ENCODE measurements around the gene TRERF1.

DNA sequence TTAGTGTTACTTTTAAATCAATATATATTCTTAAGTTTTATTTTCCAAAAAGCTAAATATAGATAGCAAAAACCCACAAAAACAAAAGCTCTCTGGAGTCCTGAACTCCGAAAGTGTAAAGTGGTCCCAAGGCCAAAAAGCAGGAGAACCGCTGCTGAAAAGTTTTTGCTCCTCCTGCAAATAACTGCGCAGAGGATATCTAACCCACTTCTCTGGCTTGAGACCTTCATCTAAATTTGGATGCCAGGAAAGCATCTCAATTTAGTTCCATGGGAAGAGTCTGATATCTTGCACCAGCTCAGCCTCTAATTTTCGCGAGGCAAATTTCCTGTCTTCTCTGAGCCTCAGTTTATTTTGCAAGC, 234.6 kb downstream of the TRERF1 start:
- TF ChIP-seq, protein P1, sequence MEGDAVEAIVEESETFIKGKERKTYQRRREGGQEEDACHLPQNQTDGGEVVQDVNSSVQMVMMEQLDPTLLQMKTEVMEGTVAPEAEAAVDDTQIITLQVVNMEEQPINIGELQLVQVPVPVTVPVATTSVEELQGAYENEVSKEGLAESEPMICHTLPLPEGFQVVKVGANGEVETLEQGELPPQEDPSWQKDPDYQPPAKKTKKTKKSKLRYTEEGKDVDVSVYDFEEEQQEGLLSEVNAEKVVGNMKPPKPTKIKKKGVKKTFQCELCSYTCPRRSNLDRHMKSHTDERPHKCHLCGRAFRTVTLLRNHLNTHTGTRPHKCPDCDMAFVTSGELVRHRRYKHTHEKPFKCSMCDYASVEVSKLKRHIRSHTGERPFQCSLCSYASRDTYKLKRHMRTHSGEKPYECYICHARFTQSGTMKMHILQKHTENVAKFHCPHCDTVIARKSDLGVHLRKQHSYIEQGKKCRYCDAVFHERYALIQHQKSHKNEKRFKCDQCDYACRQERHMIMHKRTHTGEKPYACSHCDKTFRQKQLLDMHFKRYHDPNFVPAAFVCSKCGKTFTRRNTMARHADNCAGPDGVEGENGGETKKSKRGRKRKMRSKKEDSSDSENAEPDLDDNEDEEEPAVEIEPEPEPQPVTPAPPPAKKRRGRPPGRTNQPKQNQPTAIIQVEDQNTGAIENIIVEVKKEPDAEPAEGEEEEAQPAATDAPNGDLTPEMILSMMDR (IDR thresholded peaks at IDR 0.05; ENCODE audit: low read length) = no peak
- no peak for TF ChIP-seq EZH2 (IDR thresholded peaks at IDR 0.05; ENCODE audit: borderline replicate concordance, low read length)

All from OCI-LY1 (cell line).